UCSD-AML1 (cell line): ENCODE data around the gene TMEM121B.
"Not testable (repeated sequence)": the region's sequence is repeated elsewhere in the genome, so short reads cannot be mapped to it uniquely, and the experiment has no call there.

Source experiments
- DNase-seq: peaks from one replicate; lab custom pipeline; 2025; ENCODE audit not compliant: unreplicated experiment; lab: John Stamatoyannopoulos, UW

TMEM121B gene

DNA sequence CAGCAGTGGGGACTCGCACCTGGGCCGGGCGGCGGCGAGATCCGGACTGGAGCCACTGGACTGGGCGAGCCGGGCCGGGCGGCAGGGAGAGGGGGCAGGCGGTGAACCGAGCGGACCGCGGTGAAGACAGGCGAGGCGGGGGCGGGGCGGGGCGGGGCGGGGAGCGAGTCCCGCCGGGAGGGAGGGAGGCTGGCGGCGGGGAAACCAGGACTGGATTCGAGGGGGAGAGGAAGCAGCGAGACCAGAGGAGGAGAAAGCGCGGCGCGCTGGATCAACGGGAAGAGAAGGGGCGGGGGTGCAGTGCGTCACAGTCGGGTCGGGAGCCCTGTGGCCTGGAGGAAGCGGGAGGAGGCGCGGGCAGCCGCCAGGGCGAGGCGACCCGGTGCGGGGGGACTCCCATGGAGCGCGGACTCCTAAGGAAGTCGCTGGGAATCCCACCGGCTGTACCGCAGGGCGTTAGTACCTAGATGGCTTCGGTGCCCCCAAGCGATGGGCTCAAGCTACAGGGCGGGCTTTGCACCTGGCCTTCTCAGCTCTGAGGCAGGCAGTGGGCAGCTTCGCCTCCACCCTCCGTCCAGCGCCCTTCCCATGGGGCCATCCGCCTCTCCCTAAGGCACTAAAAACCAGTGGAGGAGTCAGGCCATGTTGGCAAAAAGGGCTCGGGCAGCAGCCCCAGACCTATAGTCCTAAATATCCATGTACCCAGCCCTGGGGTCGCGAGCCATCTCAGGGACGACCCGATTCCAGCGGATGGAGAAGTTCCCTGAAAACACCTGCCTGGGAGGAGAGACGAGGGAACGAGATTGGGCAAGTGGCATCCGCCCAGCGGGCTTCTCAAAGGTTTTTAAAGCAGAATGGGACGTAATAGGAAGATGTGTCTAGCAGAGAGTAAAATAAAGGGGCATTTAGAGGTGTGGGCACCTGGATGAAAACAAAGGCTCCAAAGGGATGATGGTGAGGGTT is at the start of gene TMEM121B:
TMEM121B (minus strand) TSS at position 128 of the 963 bp plus-strand sequence. CDS start 233 bp downstream, outside the sequence.
- peak; percentile 75 for DNase-seq

DNA sequence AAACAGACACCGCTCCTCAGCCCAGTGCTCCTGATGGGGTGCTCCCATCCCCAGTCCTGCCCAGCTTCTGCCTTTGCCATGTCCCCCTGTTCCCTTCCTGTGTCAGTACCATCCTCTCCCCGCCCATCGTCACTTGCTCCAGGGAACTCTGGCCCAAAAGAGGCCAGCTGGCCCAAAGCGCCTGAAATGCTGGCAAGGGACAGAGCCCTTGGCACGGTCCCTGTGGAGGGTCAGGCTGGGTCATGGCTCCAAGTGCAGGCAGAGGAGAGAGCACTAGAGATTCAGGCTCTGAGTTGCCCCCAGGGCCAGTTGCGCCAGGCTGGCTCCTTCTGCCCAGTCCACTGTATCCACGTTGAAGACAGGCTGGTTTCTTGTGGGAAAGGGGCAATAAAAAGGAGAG is 46.3 kb upstream of the TMEM121B start:
- DNase-seq, result no peak

DNA sequence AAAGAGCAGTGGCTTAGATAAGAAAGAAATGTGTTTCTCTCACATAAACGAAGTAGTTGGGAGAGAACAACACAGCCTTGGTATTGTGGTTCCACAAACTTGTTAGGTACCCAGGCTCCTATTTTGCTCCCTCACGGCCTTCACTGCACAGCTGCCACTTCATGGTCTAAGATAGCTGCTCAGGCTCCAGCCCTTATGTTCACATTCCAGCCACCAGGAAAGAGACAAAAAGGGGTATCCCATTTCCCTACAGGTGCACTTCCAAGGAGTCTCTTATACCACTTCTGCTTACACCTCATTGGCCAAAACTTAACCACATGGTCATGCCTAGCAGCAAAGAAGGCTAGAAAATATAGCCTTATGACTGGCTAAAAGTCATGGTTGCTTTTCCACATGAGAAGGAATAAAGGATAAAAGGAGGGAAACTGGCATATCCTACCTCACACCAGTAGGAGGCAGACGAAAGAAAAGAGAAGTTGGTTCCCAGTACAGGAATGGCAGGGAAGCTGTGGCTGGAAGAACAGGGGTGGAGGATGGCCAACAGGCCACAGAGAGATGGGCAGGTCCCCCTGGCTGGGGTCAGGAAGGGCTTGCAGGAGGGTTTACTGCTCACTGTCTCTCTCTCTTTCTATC is 43.3 kb upstream of the TMEM121B start:
- no peak for DNase-seq

- DNase-seq, result no peak
These were observed 41.6 kb upstream of the TMEM121B start for GRCh38 chr22:17162731-17163130.

DNA sequence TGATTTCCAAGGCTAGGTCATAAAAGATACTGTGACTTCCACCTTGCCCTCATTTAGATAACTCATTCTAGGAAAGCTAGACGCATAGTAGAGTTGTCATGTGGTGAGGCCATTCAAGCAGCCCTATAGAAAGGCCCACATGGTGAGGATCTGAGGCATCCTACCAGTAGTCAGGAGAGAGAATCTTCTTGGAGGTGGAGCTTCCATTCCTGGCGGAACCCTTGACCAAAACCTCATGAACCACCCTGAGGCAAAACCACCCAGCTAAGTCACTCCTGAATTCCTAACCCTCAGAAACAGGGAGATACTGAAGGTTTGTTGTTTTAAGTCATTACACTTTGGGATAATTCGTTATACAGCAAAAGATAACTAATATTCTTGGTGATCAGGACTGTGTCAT is 40.8 kb upstream of the TMEM121B start:
- no peak for DNase-seq

DNA sequence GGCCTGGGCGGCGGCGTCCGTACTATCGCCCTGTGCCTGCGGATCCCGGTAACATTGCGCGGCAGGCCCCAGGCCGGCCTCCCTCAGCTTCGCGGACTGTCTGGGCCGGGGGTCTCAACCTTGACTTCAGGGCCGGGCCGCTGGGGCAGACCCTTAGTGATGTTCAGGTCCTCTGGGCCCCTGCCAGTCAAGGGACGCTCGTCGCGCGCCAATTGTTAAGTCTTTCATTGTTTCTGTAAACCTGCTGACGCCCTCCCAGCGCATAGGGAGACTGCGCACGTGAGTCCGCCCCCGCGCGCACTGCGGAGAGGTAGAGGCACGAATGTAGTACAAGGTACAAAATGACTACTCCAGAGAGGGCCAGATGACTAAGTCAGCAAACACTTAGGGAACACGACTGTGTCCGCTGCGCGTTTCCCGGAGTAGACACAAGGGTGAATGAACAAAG is 38.4 kb upstream of the TMEM121B start:
- DNase-seq, result no peak

GRCh38 chr22:17158568-17159503 is 37.7 kb upstream of the TMEM121B start, which contains the start of gene HDHD5:
TSS of gene HDHD5 (minus strand) at chr22:17159277. CDS start at chr22:17159251, 26 bp downstream.
- DNase-seq, result peak; percentile 89

DNA sequence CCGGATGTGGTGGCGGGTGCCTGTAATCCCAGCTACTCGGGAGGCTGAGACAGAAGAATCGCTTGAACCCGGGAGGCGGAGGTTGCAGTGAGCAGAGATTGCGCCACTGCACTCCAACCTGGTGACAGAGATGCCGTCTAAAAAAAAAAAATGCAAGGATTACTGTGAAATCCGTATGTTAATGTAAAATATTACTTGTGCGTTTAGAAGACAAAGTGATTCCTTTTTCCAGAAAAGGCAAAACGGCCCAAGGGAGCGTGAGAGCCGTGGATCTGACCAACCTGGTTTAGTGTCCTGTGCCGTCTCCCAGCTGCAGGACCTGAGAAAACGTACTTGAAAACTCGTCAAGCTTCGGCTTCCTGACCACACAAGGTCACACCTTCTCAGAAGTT is 37.0 kb upstream of the TMEM121B start:
- DNase-seq, result no peak

GRCh38 chr22:17157714-17158113 is 36.6 kb upstream of the TMEM121B start:
- no peak for DNase-seq

DNA sequence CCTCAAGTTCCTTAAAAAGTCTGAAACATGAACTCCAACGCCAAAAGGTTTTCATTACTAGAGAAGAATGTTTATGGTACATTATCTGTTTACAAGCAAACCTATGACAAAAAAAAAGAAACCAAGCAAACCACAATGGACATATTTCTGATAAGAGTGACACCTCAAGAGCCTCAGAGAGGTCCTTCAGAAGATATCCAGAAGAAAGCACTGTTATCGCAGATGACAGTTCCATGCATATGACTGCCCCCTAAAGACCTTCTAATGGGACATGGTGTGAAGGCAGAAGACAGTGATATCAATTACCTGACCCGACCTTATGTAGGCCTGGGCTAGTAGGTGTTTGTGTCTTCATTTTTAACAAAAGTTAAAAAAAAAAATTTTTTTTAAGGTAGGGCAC is 34.8 kb upstream of the TMEM121B start:
- DNase-seq, result no peak

- no peak for DNase-seq
These were observed 31.8 kb upstream of the TMEM121B start for GRCh38 chr22:17152971-17153370.

DNA sequence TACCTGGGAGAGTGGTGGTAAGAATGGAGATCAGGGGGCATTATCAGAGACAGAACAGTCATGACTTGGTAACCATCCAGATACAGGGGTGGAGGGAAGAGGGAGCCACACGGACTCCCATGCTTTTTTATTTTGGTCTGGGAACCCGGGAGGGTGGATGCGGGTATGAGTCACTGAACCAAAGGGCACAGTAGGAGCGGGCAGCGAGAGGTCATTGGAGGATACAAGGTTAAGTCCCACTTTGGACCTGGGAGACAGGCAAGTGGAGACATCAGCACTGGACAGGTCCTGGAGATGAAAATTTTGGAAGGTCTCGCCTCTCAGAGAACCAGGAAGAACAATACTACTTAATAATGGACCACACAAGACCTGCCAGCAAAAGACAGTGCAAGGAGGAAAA is 31.2 kb upstream of the TMEM121B start:
- no peak for DNase-seq

- DNase-seq, result no peak
These were observed 28.1 kb upstream of the TMEM121B start for GRCh38 chr22:17149076-17149815.

DNA sequence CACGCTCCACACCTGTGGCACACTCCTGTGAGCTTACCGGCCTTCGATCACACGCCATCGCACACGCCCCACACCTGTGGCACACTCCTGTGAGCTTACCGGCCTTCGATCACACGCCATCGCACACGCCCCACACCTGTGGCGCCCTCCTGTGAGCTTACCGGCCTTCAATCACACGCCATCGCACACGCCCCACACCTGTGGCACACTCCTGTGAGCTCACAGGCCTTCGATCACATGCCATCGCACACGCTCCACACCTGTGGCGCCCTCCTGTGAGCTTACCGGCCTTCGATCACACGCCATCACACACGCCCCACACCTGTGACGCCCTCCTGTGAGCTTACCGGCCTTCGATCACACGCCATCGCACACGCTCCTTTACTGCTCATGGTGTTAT is 26.3 kb upstream of the TMEM121B start:
- not testable (repeated sequence) for DNase-seq

DNA sequence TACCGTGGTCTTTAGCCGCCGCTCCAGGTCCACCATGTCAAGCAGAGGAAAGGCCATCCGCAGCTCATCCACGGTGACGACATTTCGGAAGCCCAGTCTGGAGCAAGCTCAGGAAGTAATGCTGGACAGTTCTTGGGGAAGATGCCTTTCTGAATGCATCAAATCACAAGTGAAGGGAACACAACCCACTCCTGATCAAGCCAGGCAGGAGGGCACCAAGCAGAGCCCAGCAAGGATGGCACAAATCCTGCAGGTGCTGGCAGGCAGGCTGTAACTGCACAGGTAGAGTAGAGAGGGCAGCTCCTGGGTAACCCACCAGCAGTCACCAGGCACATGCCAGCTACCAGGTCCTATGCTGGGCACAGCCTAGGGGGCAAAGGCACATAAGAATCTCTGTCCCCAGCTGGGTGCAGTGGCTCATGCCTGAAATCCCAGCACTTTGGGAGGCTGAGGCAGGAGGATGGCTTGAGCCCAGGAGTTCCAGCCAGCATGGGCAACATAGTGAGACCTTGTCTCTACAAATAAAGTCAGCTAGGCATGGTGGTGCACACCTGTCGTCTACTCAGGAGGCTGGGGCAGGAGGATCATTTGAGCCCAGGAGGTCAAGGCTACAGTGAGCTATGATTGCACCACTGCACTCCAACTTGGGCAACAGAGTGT is 24.0 kb upstream of the TMEM121B start:
- no peak for DNase-seq

DNA sequence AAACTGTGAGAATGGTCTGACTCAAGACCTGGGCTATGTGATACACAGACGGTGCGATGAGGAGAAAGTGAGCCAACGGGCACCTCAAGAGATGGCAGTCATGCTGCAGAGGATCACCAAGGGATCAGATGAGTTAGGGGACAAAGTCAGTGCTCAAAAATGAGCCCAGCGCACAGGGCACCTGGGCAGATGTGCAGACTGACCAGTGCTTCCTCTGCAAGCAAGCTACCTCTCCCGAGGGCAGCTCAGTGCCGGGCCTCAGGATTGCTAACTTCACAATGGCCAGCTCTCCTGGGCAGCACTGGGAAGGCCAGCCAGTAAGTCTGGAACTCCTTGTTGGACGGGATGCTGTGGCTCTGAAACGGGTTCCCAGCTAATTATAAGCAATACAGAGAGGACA is 22.7 kb upstream of the TMEM121B start:
- DNase-seq, result no peak

DNA sequence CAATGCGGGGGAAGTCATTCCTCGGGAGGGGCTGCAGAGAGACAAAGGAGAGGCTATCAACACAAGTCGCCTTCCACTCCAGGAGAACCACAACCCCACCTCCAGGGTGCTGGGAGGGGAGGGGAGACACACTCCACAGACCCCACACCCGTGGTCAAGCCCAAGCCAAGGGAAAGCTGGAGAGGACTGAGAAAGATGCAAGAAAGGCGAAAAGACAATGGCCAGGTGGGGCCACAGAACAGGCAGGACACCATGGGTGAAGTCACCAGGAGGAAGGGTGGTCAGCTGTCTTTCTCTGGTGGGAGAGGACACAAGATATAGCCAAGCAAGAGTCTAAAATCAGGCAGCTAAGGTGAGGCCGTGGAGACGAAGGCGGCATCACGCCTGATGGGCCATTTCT is 21.9 kb upstream of the TMEM121B start:
- DNase-seq, result no peak

DNA sequence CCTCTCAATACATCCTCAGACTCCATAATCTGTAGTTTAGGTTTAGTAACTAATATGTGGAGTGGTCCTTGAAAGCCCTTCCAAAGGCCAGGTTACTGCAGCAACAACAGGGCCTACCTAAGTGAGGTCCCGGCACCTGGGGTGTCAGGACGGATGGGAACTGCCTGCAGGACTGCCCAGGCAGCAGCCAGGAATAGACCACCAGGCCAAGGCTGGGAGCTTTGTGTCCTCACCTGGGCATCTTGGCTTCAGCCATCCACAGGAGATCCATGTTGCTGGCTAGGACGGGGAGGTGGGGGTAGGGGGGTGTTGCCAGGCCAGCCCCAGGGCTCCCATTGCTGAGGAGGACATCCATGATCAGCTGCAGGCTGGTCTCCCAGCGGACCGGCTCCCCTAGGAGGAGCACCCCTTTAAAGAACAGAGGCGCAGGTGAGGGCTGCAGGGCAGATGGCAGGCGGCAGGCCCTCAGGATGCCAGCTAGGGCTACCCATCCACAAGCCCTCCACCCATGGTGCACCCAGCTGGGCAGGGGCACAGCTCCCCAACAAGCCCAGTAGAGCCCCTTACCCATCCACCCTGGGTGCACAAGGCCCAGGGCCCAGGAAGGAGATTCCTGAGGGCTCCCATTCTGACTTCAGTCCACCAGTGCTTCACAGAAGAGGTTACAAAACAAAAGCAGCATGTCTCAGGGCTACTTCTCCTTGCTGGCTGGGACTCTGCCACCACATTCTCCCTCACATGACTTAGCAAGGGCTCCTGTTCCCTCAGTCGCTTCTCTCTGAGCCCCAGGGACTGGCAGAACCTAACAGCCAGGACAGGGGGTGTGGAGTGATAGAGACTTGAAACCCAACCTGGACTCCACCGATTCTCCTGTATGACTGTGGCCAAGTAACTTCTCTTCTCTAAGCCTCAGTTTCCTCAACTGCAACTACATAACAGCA is 19.9 kb upstream of the TMEM121B start:
- no peak for DNase-seq

DNA sequence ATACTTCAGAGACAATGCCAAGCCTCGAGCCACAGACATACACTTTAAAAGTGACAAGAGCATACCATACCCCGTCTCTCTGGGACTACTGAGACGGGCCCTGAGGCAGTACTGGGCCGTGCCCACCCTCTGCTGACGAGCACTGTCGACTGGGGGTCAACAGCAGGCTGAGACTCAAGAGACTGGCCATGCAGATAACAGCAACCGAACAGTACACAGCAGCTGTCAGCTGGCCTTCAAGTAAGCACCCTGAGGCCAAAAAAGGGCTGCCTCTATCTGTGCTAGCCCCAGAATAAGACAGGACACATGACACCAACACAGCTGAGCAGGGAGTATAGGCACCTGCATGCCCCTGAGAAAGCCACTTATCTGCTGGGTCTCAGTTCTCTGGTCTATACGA is 18.9 kb upstream of the TMEM121B start:
- DNase-seq, result no peak
